Measurements from ENCODE around the gene SOX6.

Gene SOX6

GRCh38 chr11:16367252-16367651, 10.9 kb upstream of the SOX6 start:
- Histone ChIP-seq H3K79me2 (ENCODE audit: insufficient read depth, low read length) (no peaks in the 10 kb centered on the region), H3K4me1 (ENCODE audit: insufficient read depth, low read length, poor library complexity, severe bottlenecking) (no peaks in the 10 kb centered on the region), H3K4me3 (ENCODE audit: low read length, poor library complexity, severe bottlenecking) (no peak overlapping the region), H2AFZ (ENCODE audit: low read length) (no peak overlapping the region), H3K27me3 (ENCODE audit: insufficient read depth, low read length, poor library complexity, severe bottlenecking) (peaks cover 4% of the 10 kb centered on the region), H3F3A (ENCODE audit: low read depth) (no peaks in the 10 kb centered on the region), H3K4me2 (ENCODE audit: low read depth, low read length, poor library complexity, severe bottlenecking) (no peak overlapping the region), H3K9me2 (replicated peaks; ENCODE audit: low read depth, low read length) (no peaks in the 10 kb centered on the region), H3K9me3 (ENCODE audit: insufficient read depth, low read depth, low read length) (no peaks in the 10 kb centered on the region), H3K9ac (ENCODE audit: low read depth, low read length, poor library complexity, severe bottlenecking) (no peak overlapping the region), H3K36me3 (ENCODE audit: insufficient read depth, low read length) (no peaks in the 10 kb centered on the region), H4K20me1 (ENCODE audit: insufficient read depth, low read length, poor library complexity, severe bottlenecking) (no peaks in the 10 kb centered on the region)
- TF ChIP-seq EZH2phosphoT487 (IDR thresholded peaks at IDR 0.05; ENCODE audit: borderline replicate concordance) (no peak), CTCF (conservative IDR thresholded peaks at IDR 0.05; ENCODE audit: low read length) (no peak)

GRCh38 chr11:16365581-16366228, 9.4 kb upstream of the SOX6 start:
- H3K4me2 ChIP-seq (ENCODE audit: low read depth, low read length, poor library complexity, severe bottlenecking): no peak overlapping the region
- TF ChIP-seq EZH2phosphoT487 (IDR thresholded peaks at IDR 0.05; ENCODE audit: borderline replicate concordance) (no peak), CTCF (conservative IDR thresholded peaks at IDR 0.05; ENCODE audit: low read length) (no peak)
- H3K9me3 ChIP-seq (ENCODE audit: insufficient read depth, low read depth, low read length): no peaks in the 10 kb centered on the region
- H3K4me3 ChIP-seq (ENCODE audit: low read length, poor library complexity, severe bottlenecking): no peak overlapping the region
- no peaks in the 10 kb centered on the region for H3K9me2 ChIP-seq (replicated peaks; ENCODE audit: low read depth, low read length)
- no peaks in the 10 kb centered on the region for H3K4me1 ChIP-seq (ENCODE audit: insufficient read depth, low read length, poor library complexity, severe bottlenecking)
- H3K27me3 ChIP-seq (ENCODE audit: insufficient read depth, low read length, poor library complexity, severe bottlenecking): peaks cover 4% of the 10 kb centered on the region
- no peak overlapping the region for H3K9ac ChIP-seq (ENCODE audit: low read depth, low read length, poor library complexity, severe bottlenecking)
- no peaks in the 10 kb centered on the region for H3K79me2 ChIP-seq (ENCODE audit: insufficient read depth, low read length)
- no peak overlapping the region for H2AFZ ChIP-seq (ENCODE audit: low read length)
- H3F3A ChIP-seq (ENCODE audit: low read depth): no peaks in the 10 kb centered on the region
- H4K20me1 ChIP-seq (ENCODE audit: insufficient read depth, low read length, poor library complexity, severe bottlenecking): no peaks in the 10 kb centered on the region
- H3K36me3 ChIP-seq (ENCODE audit: insufficient read depth, low read length): no peaks in the 10 kb centered on the region

GRCh38 chr11:16364254-16364653, 7.9 kb upstream of the SOX6 start:
- H4K20me1 ChIP-seq (ENCODE audit: insufficient read depth, low read length, poor library complexity, severe bottlenecking): no peaks in the 10 kb centered on the region
- H3K4me3 ChIP-seq (ENCODE audit: low read length, poor library complexity, severe bottlenecking): no peak overlapping the region
- H3K4me1 ChIP-seq (ENCODE audit: insufficient read depth, low read length, poor library complexity, severe bottlenecking): no peaks in the 10 kb centered on the region

More at GRCh38 chr11:16364254-16364653, 7.9 kb upstream of the SOX6 start:
- H3K79me2 ChIP-seq (ENCODE audit: insufficient read depth, low read length): no peaks in the 10 kb centered on the region
- no peaks in the 10 kb centered on the region for H3F3A ChIP-seq (ENCODE audit: low read depth)
- no peaks in the 10 kb centered on the region for H3K9me3 ChIP-seq (ENCODE audit: insufficient read depth, low read depth, low read length)
- TF ChIP-seq EZH2phosphoT487 (IDR thresholded peaks at IDR 0.05; ENCODE audit: borderline replicate concordance) (no peak), CTCF (conservative IDR thresholded peaks at IDR 0.05; ENCODE audit: low read length) (no peak)
- H3K9ac ChIP-seq (ENCODE audit: low read depth, low read length, poor library complexity, severe bottlenecking): no peak overlapping the region
- no peaks in the 10 kb centered on the region for H3K9me2 ChIP-seq (replicated peaks; ENCODE audit: low read depth, low read length)
- no peaks in the 10 kb centered on the region for H3K36me3 ChIP-seq (ENCODE audit: insufficient read depth, low read length)
- H3K27me3 ChIP-seq (ENCODE audit: insufficient read depth, low read length, poor library complexity, severe bottlenecking): peaks cover 4% of the 10 kb centered on the region
- no peak overlapping the region for H2AFZ ChIP-seq (ENCODE audit: low read length)
- H3K4me2 ChIP-seq (ENCODE audit: low read depth, low read length, poor library complexity, severe bottlenecking): no peak overlapping the region

Measured in Loucy (cell line).